NCI-H2171 (cell line): ENCODE data around the gene TAB3.
A peak's percentile ranks its signal among the peaks of the same experiment; 100 is the strongest.

Experiments
- DNase-seq: peaks from one replicate; lab custom pipeline; 2025; lab: John Stamatoyannopoulos, UW

Gene TAB3, protein sequence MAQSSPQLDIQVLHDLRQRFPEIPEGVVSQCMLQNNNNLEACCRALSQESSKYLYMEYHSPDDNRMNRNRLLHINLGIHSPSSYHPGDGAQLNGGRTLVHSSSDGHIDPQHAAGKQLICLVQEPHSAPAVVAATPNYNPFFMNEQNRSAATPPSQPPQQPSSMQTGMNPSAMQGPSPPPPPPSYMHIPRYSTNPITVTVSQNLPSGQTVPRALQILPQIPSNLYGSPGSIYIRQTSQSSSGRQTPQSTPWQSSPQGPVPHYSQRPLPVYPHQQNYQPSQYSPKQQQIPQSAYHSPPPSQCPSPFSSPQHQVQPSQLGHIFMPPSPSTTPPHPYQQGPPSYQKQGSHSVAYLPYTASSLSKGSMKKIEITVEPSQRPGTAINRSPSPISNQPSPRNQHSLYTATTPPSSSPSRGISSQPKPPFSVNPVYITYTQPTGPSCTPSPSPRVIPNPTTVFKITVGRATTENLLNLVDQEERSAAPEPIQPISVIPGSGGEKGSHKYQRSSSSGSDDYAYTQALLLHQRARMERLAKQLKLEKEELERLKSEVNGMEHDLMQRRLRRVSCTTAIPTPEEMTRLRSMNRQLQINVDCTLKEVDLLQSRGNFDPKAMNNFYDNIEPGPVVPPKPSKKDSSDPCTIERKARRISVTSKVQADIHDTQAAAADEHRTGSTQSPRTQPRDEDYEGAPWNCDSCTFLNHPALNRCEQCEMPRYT

DNA sequence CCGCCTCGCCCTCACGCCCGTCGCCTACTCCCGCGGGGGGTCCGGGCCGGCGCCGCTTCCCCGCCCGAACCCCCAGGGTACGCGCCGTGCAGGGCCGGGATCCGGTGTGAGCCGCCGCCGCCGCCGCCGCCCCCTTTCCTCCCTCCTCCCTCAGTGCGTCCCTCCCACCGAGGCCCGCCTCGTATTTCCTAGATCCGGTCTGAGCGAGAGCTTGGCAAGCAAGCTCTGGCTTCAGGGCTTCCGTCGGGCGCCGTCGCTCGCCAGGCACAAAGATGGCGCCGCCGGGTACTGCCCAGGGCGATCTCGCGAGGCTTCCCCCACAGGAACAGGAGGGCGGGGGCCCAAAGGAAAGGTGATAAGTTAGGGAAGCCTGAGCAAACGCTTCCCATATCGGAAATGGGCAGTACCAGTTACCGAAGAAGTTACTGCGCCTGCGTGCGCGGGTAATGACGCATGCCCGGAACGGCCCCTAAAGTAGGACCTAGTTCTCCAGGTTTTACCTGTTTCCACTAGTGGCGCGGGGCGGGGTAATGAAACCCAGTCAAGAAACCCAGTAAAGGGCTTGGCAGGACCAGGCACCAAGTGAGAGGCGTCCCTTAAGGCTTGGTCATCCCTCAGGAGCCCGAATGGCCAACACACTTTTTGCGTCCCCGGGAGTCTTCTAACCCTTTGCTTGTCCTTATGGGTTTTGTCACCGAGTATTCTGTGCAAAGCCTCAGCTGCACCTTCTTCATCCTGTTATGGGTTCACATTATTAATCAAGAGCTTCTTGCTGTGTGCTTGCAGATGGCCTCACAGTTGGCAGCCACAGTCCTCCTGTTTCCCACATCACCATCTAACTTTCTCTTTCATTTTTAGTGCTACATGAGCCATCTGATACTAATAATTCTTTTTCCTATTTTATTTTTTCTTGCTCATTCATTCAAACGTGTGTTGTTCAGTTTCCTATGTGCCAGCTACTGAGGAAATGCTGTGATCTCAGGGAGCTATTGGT, at the start of gene TAB3:
TAB3 (minus strand) TSS at position 108 of the 994 bp plus-strand sequence. CDS start 29,666 bp downstream, outside the sequence.
- peak; percentile 90 for DNase-seq

DNA sequence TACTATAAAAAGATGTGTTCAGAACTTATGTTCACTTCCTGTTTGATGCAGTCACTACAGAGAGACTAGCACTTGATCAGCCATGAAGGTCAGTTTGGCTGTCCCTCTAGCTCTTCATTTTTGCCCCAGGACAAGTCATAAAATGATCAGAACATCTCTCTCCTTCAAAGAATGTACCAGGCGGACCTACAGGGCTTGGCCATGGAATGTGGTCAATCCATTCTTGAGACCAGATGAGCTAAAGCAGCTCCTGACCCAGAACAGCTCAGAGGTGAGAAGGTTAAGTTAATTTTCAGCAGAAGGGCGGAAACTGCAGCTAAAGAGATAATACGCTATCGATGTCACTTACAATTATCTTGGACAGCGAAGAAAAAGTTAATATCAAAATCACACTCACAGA, 49.2 kb upstream of the TAB3 start:
- DNase-seq = no peak

GRCh38 chrX:30935985-30936384, 46.9 kb upstream of the TAB3 start:
- no peak for DNase-seq

- DNase-seq = no peak
These were observed 42.9 kb upstream of the TAB3 start for GRCh38 chrX:30931920-30932319.

- DNase-seq = no peak
These were observed 41.6 kb upstream of the TAB3 start for GRCh38 chrX:30930679-30931078.

DNA sequence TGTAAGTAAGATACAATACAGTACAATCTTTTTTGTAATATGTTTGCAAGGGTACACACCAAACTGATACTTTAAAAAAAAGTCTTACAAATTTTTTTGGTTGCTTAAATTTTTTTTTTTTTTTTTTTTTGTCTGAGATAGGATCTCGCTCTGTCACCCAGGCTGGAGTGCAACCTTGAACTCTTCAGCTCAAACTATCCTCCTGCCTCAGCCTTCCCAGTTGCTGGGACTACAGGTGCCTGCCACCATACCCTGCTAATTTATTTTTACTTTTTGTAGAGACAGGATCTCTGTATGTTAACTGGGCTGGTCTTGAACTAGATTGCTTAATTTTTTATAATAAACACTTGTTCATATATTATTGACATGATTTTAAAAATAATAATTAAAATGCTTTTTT, 41.1 kb upstream of the TAB3 start:
- no peak for DNase-seq

DNA sequence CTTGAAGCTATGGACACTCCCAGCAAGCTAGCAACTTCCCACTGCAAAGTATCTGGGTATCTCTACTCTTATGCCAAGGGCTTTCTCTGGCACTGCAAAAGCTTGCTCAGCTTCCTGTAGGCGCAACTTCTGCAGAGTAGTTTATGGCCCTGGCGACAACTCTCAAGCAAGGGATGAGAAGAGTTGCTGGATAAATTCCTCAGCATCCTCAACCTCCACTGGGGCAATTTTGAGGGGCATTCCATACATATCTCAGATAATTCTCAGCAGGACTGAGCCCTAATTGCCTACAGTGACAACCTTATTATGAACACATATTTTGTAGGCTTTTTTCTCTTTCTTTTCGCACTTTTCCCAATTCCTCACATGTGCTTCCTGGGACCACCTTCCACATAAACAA, 31.2 kb upstream of the TAB3 start:
- no peak for DNase-seq

DNA sequence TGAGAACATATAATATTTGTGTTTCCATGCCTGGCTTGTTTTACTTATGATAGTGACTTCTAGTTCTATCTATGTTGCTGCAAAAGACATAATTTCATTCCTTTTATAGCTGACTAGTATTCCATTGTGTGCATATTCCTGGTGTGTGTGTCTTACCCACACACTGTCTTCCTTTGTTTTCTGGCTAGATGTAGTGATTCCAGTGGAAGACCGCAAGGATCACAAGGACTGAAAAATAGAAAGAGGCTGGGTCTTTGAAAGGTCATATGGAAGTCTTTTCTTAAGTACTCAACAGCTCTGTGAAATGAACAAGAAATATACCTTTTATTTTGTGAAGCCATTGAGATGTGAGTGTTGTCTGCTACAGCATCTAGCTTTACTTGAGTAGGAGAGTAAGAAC, 29.4 kb upstream of the TAB3 start:
- DNase-seq = no peak

GRCh38 chrX:30913492-30913891, 24.4 kb upstream of the TAB3 start:
- DNase-seq = no peak

DNA sequence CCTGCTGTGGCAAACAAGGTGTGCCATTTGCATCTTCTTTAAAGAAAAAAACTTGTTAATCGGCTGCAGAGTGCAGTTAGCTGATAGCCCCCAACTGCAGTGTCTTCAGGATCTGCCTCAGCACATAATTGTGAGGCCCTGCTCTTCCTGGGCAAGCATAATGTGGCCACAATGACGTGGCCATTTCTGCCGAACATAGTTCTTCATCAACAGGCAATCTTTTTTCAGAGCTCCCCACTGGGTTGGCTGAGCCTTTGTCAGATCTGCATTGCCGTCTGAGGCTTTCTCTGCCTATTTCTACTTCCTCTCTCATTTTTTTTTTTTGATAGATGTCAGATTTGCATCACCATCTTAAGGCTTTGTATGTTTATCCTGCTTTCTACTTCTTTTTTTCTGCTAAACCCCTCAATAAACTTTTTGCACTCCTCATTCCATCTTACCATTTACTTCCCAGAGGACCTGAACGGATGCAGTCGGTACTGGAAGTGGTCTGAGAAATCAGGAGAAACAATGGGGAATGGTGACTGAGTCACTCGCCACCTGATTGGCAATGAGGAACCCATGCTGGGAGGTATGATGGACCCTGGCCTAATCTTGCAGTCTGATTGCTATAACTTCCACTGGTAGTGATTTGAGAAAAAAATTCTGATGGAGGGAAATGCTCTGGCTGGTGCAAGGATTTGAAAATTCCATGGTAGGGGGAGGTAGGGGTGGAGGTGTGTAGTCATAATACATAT, 21.2 kb upstream of the TAB3 start:
- DNase-seq = no peak

DNA sequence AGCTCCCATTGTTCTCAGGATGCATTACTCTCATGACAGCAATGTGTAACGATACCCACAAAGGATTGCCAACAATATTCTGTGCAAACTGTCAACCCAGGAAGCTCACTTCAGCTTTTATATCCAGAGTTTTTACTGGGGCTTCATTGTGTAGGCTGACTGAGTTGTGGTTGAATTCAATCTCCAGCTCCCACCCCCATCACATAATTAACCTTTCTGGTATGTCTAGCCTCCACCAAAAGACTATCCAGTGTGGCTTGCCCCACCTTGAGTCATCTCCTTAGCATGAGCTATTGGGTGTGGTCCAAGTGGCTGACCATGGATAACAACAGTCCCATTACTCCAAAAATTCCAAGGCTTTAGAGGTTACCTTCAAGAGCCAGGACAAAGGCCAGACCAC, 17.7 kb upstream of the TAB3 start:
- DNase-seq = no peak

DNA sequence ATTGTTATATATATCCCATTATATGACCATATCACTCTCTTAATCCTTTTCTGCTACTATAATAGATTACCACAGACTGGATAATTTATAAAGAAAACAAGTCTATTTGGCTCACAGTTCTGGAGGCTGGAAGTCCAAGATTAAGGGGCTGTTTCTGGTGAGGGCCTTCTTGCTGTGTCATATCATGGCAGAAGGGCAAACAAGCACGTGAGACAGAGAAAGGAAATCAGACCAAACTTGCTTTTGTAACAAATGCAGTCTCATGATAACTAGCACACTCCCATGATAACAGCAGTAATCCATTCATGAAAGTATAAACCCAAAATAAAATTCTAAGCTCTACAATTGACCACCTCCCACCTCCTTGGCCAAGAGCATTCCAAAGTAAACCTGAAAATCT, 16.3 kb upstream of the TAB3 start:
- no peak for DNase-seq

DNA sequence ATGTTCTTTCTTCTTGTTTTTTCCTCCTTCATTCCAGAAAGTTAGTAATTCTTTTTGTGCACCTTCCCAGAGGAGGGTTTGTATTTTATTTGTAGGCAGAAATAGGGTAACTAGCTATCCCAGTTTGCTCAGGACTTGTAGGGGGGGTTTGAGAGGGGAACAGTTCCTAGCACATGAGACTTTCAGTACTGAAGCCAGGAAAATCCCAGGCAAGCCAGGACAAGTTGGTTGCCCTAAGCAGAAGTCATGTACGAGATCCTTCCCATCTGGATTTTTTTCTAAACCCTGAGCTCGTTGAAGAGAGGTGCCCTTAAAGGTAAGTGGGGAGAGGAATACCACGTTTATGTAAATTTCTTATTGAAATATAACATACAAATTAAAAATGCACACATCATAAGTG, 15.6 kb upstream of the TAB3 start:
- peak; percentile 50 for DNase-seq

GRCh38 chrX:30904186-30904585, 15.1 kb upstream of the TAB3 start:
- no peak for DNase-seq

DNA sequence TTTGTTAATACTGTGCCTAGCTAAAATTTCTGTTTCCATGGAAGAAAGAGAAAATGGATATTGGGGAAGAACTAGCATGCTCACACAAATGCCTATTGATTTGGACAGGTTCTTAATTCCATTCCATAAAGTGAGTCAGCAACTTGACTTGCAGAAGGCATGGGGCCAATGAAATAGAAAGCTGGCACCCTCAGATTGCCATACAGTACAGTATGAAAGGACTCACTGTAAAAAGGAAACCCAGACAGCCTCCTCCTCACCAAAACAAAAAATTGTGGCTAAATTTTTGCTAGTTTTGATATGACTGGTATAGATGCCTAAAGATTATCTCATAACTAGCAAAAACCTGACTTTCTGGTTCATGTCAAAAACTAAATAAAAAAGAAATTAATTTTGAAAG, 11.2 kb upstream of the TAB3 start:
- no peak for DNase-seq

- no peak for DNase-seq
These were observed 9.8 kb upstream of the TAB3 start for GRCh38 chrX:30898886-30899285.

DNA sequence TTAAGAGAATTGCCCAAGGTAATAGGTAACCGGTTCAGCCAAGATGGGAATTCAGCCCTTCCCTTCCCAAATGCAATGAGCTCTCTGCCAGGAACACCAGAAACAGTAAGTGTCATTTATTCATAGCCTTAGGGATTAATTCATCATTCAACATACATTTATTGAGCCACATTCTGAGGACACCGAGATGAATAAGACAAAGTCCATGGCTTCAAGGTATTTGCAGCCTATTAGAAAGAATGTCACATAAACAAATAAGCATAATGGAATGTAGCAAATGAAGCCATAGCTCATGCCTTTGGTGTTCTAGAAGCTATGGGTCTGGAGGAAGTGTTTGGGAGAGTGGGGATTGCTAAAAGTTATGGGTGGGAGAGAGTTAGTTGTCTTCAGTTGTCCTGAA, 6.3 kb upstream of the TAB3 start:
- DNase-seq = no peak

DNA sequence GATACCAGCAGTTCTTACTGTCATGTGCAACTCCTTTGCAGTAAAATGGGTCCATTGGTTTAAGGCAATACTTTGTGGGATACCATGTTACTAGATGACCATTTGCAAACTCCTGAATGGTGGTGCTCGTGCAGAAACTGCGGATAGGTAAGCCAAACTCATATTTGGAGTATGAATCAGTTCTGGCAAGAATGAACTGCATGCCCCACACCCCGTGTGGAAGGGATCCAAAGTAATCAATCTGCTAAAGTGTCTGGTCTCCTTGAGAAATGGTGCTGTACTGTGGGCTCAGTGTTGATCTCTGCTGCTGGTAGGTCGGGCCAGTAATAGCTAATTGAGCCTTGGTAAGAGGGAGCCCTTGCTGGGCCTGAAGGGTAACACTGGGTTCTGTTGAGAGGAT, 4.2 kb upstream of the TAB3 start:
- DNase-seq = no peak

DNA sequence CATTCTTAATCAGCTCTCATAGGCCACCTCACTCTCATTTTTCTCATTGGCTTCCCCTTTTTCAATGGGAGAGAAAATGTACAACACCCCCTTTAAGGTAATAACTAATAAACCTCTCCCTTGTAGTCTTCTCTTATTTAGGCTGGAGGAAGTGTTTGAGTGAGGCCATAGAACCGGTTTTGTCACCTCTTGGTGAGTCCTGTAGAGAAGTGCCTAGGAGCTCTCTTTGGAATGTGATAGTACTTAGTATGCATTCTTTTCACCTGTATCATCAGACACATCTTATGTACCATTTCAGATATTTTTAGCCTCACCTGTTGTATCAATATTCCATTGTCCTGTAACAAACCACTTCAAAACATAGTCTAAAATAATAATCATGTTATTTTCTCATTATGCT, 3.5 kb upstream of the TAB3 start:
- DNase-seq = no peak

GRCh38 chrX:30888526-30889146, 418 bp downstream of the TAB3 start:
- no peak for DNase-seq

GRCh38 chrX:30887721-30888120, 1.3 kb downstream of the TAB3 start:
- DNase-seq = no peak
